Effector CD8-positive, alpha-beta T cell (primary cell): Measurements from ENCODE around the gene C1orf185.
"Not testable (repeated sequence)": the region's sequence is repeated elsewhere in the genome, so short reads cannot be mapped to it uniquely, and the experiment has no call there.

Source experiments
- DNase-seq: peaks from one replicate; lab custom pipeline; 2025; lab: John Stamatoyannopoulos, UW

The C1orf185 gene

GRCh38 chr1:51137696-51138095, 35.7 kb downstream of the C1orf185 start:
- not testable (repeated sequence) for DNase-seq

- no peak for DNase-seq
These were observed 37.4 kb downstream of the C1orf185 start for GRCh38 chr1:51139474-51139873.

- no peak for DNase-seq
These were observed 45.4 kb downstream of the C1orf185 start for GRCh38 chr1:51147394-51147793.

GRCh38 chr1:51154776-51155175, 52.7 kb downstream of the C1orf185 start:
- no peak for DNase-seq

- no peak for DNase-seq
These were observed 54.7 kb downstream of the C1orf185 start for GRCh38 chr1:51156752-51157151.

- DNase-seq, result no peak
These were observed 55.4 kb downstream of the C1orf185 start for GRCh38 chr1:51157395-51157794.

- no peak for DNase-seq
These were observed 56.2 kb downstream of the C1orf185 start for GRCh38 chr1:51158263-51158662.

GRCh38 chr1:51162560-51162959, 60.5 kb downstream of the C1orf185 start:
- DNase-seq, result not testable (repeated sequence)

GRCh38 chr1:51165540-51165939, 63.5 kb downstream of the C1orf185 start:
- DNase-seq, result no peak

- DNase-seq, result no peak
These were observed 66.3 kb downstream of the C1orf185 start for GRCh38 chr1:51168266-51168845.

GRCh38 chr1:51168936-51169335, 66.9 kb downstream of the C1orf185 start:
- no peak for DNase-seq

GRCh38 chr1:51170342-51170741, 68.3 kb downstream of the C1orf185 start:
- no peak for DNase-seq

- DNase-seq, result no peak
These were observed 70.8 kb downstream of the C1orf185 start for GRCh38 chr1:51172811-51173210.

GRCh38 chr1:51175278-51175677, 73.2 kb downstream of the C1orf185 start:
- no peak for DNase-seq

- DNase-seq, result not testable (repeated sequence)
These were observed 76.0 kb downstream of the C1orf185 start for GRCh38 chr1:51177988-51178387.

- DNase-seq, result no peak
These were observed 86.2 kb downstream of the C1orf185 start for GRCh38 chr1:51188230-51188629.

- DNase-seq, result no peak
These were observed 87.5 kb downstream of the C1orf185 start for GRCh38 chr1:51189421-51190073.

- no peak for DNase-seq
These were observed 88.9 kb downstream of the C1orf185 start for GRCh38 chr1:51190961-51191360.

- peak; percentile 3 for DNase-seq
These were observed 90.3 kb downstream of the C1orf185 start for GRCh38 chr1:51192213-51192843.

GRCh38 chr1:51193564-51193963, 91.5 kb downstream of the C1orf185 start:
- DNase-seq, result no peak
